SU-DHL-6 (cell line): Measurements from ENCODE around the gene SESTD1.

Experiments
- H2AFZ ChIP-seq: fragments of 200-600 bp; sonication (generic); 2 replicates; pipeline ENCODE4 v1.6.1; 2014; ENCODE audit warnings: low read depth, mild to moderate bottlenecking, moderate library complexity, mixed read lengths, antibody characterized with exemption, low read length; ENCODE audit not compliant: severe bottlenecking
- H3F3A ChIP-seq: fragments of 200-600 bp; shearing (Covaris generic); 2 replicates; pipeline ENCODE4 v1.6.0; 2016; ENCODE audit warnings: antibody characterized with exemption, mild to moderate bottlenecking; ENCODE audit not compliant: insufficient read depth
- H3K27ac ChIP-seq: fragments of 200-600 bp; sonication (generic); 2 replicates; pipeline ENCODE4 v1.5.1; 2016; ENCODE audit warnings: low read depth, mild to moderate bottlenecking, low read length, moderate library complexity, mixed read lengths
- H3K27me3 ChIP-seq: fragments of 200-600 bp; sonication (generic), shearing (Covaris generic); 2 replicates; pipeline ENCODE4 v1.6.0; 2014; ENCODE audit warnings: mild to moderate bottlenecking, low read length
- H3K36me3 ChIP-seq: fragments of 200-600 bp; sonication (generic); 2 replicates; pipeline ENCODE4 v1.6.1; 2014; ENCODE audit warnings: mild to moderate bottlenecking, low read length, mixed read lengths
- H3K4me2 ChIP-seq: fragments of 300-600, 200-600 bp; shearing (Covaris generic), sonication (generic); 2 replicates; pipeline ENCODE4 v1.6.0; 2014; ENCODE audit warnings: low read length, low read depth, mild to moderate bottlenecking; ENCODE audit not compliant: poor library complexity, severe bottlenecking
- H3K4me3 ChIP-seq: fragments of 200-600 bp; sonication (generic); 2 replicates; pipeline ENCODE4 v1.5.1; 2014; ENCODE audit warnings: antibody characterized with exemption, low read length, mild to moderate bottlenecking, mixed read lengths; ENCODE audit not compliant: insufficient read depth, poor library complexity, severe bottlenecking
- H3K79me2 ChIP-seq: fragments of 200-600 bp; sonication (generic); 2 replicates; pipeline ENCODE4 v1.6.1; 2014; ENCODE audit warnings: mild to moderate bottlenecking, low read length, moderate library complexity; ENCODE audit not compliant: insufficient read depth
- H3K9ac ChIP-seq: fragments of 200-600 bp; sonication (generic); 2 replicates; pipeline ENCODE4 v1.7.0; 2014; ENCODE audit warnings: mild to moderate bottlenecking, low read length
- H3K9me2 ChIP-seq: fragments of 200-600 bp; sonication (generic); replicated peaks from 2 replicates; pipeline ENCODE4 v1.6.1; 2014; ENCODE audit warnings: low read length; ENCODE audit not compliant: insufficient read depth
- H3K9me3 ChIP-seq: fragments of 200-600 bp; sonication (generic); 2 replicates; pipeline ENCODE4 v1.6.1; 2014; ENCODE audit warnings: low read length, mixed read lengths; ENCODE audit not compliant: insufficient read depth
- H4K20me1 ChIP-seq: fragments of 200-600 bp; sonication (generic); 2 replicates; pipeline ENCODE4 v1.6.1; 2014; ENCODE audit warnings: low read depth, mild to moderate bottlenecking, antibody characterized with exemption, low read length, moderate library complexity, mixed read lengths
- EZH2phosphoT487 ChIP-seq: fragments of 200-600 bp; sonication (generic), shearing (Covaris generic); conservative IDR thresholded peaks from 2 replicates; pipeline ENCODE4 v1.6.1; 2018; ENCODE audit warnings: mild to moderate bottlenecking, antibody characterized with exemption, low read length, moderate library complexity, mixed read lengths
- TF ChIP-seq, protein P1 (sequence below): fragments of 200-600 bp; sonication (generic); IDR thresholded peaks from one replicate; pipeline ENCODE4 v1.5.1; 2017; ENCODE audit warnings: antibody characterized with exemption, mild to moderate bottlenecking, low read length, moderate library complexity; ENCODE audit not compliant: insufficient read depth, poor library complexity, severe bottlenecking

The SESTD1 gene

DNA sequence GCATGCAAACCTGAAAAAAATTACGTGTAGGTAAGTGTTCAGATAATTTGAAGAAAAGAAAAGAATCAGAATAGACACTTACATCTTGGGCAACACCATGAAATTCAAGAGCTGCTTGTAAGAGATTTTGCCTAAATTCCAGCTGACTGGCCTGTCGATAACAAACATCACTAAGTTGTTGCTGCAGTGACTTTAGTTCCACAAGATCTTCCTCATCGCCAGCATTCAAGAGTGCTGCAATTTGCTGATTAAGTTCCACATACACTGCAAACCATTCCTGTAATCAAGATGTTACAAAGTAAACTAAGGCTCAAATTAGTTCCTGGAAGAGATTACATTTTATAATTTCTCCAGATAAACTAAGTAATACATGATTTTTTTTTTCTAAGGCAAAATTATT, 140.3 kb downstream of the SESTD1 start:
- H3K9me2 ChIP-seq: no peaks in the 10 kb centered on the region
- no peak overlapping the region for H3K4me2 ChIP-seq
- no peaks in the 10 kb centered on the region for H3K27me3 ChIP-seq
- no peak overlapping the region for H3K4me3 ChIP-seq
- no peaks in the 10 kb centered on the region for H4K20me1 ChIP-seq
- no peaks in the 10 kb centered on the region for H3K79me2 ChIP-seq
- no peaks in the 10 kb centered on the region for H3F3A ChIP-seq
- TF ChIP-seq EZH2phosphoT487: no peak
- TF ChIP-seq, protein P1, sequence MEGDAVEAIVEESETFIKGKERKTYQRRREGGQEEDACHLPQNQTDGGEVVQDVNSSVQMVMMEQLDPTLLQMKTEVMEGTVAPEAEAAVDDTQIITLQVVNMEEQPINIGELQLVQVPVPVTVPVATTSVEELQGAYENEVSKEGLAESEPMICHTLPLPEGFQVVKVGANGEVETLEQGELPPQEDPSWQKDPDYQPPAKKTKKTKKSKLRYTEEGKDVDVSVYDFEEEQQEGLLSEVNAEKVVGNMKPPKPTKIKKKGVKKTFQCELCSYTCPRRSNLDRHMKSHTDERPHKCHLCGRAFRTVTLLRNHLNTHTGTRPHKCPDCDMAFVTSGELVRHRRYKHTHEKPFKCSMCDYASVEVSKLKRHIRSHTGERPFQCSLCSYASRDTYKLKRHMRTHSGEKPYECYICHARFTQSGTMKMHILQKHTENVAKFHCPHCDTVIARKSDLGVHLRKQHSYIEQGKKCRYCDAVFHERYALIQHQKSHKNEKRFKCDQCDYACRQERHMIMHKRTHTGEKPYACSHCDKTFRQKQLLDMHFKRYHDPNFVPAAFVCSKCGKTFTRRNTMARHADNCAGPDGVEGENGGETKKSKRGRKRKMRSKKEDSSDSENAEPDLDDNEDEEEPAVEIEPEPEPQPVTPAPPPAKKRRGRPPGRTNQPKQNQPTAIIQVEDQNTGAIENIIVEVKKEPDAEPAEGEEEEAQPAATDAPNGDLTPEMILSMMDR: no peak
- H2AFZ ChIP-seq: no peak overlapping the region
- no peak overlapping the region for H3K27ac ChIP-seq
- H3K9me3 ChIP-seq: no peaks in the 10 kb centered on the region
- H3K9ac ChIP-seq: no peak overlapping the region
- H3K36me3 ChIP-seq: no peaks in the 10 kb centered on the region

DNA sequence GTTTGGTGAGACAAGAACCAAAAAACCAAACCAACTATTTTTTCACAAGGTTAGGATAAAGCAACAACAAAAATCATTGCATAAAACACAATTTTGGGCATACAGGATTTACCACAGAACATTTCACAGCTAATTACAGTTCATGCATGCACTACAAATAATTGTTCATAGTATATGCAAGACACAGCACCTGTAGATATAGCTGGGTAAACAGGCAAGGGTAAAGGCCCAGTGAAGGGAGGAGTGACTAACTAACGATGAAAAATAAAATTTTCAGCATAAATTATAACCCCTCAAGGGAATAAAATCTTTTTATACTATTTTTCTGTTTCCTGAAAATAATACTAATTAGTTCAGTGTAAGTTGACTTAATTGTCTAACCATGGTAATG, 141.4 kb downstream of the SESTD1 start:
- no peaks in the 10 kb centered on the region for H3K79me2 ChIP-seq
- H3K4me3 ChIP-seq: no peak overlapping the region
- H3K36me3 ChIP-seq: no peaks in the 10 kb centered on the region
- no peak for TF ChIP-seq EZH2phosphoT487
- TF ChIP-seq, protein P1: no peak
- no peaks in the 10 kb centered on the region for H3K9me3 ChIP-seq
- H4K20me1 ChIP-seq: no peaks in the 10 kb centered on the region
- no peaks in the 10 kb centered on the region for H3K9me2 ChIP-seq
- no peak overlapping the region for H2AFZ ChIP-seq
- H3F3A ChIP-seq: no peaks in the 10 kb centered on the region
- no peak overlapping the region for H3K9ac ChIP-seq
- H3K27me3 ChIP-seq: no peaks in the 10 kb centered on the region
- H3K27ac ChIP-seq: no peak overlapping the region
- H3K4me2 ChIP-seq: no peak overlapping the region

DNA sequence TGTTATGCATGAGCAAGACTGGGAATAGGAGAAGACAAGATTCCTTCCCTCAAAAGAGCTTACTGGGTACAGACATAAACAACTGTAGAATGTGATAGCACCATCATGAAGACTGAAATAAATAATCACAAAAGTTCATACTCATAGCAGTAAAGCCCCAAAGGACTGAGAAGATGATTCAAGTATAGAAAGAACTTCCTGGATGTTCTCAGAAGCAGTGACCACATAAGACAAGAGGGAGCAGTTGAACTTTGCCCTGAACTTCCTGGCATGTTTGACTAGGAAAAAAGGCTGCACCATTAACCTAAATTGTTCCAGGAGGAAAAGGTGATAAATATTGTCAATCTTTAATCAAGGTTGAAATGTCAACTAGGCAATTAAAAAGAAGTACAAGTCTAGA, 156.9 kb downstream of the SESTD1 start:
- no peaks in the 10 kb centered on the region for H3K36me3 ChIP-seq
- H3K9ac ChIP-seq: no peak overlapping the region
- no peaks in the 10 kb centered on the region for H3K79me2 ChIP-seq
- no peaks in the 10 kb centered on the region for H3K9me2 ChIP-seq
- no peaks in the 10 kb centered on the region for H3K9me3 ChIP-seq
- H3K27ac ChIP-seq: no peak overlapping the region
- H4K20me1 ChIP-seq: no peaks in the 10 kb centered on the region
- H2AFZ ChIP-seq: no peak overlapping the region
- H3K4me2 ChIP-seq: no peak overlapping the region
- TF ChIP-seq EZH2phosphoT487: no peak
- TF ChIP-seq, protein P1: no peak
- H3K4me3 ChIP-seq: no peak overlapping the region
- no peaks in the 10 kb centered on the region for H3K27me3 ChIP-seq
- no peaks in the 10 kb centered on the region for H3F3A ChIP-seq
